Natural killer cell (primary cell): ENCODE measurements around the gene SLC15A3. TPM values are rescaled to one million over a fixed set of nuclear protein-coding genes. Genes with fewer than 3 reads are reported as not detected.
"Not testable (repeated sequence)": the region's sequence is repeated elsewhere in the genome, so short reads cannot be mapped to it uniquely, and the experiment has no call there.

Source experiments
- ATAC-seq, 3 donors: fragments of 150-1000 bp in 2 of 3; fragments of 200-7000 bp in 1 of 3; cut with Tn5 transposase; 1 replicate in 1 of 3; 2 replicates in 2 of 3; pipeline ENCODE4 v1.10.0; 2021; ENCODE audit warnings: mild to moderate bottlenecking in 2 of 3, moderate library complexity in 2 of 3
- DNase-seq, 2 donors: peaks; one replicate each; pipeline versions ENCODE4 v3.0.0 to v3.0.0-alpha.2; 2013 to 2021; ENCODE audit warnings: mixed read lengths in 1 of 2
- H3K27ac ChIP-seq: one replicate; pipeline ENCODE4 v1.5.1; 2013; ENCODE audit warnings: mild to moderate bottlenecking, low read length
- H3K27me3 ChIP-seq: one replicate; pipeline ENCODE4 v1.6.1; 2013; ENCODE audit warnings: low read length; ENCODE audit not compliant: control insufficient read depth, insufficient read depth
- H3K36me3 ChIP-seq: one replicate; pipeline ENCODE4 v1.6.1; 2013; ENCODE audit warnings: low read length; ENCODE audit not compliant: control insufficient read depth, insufficient read depth
- H3K4me1 ChIP-seq: one replicate; pipeline ENCODE4 v1.6.1; 2013; ENCODE audit warnings: low read length; ENCODE audit not compliant: control insufficient read depth, insufficient read depth
- H3K4me3 ChIP-seq: one replicate; pipeline ENCODE4 v1.5.1; 2013; ENCODE audit warnings: low read length
- H3K9me3 ChIP-seq: one replicate; pipeline ENCODE4 v1.6.1; 2013; ENCODE audit warnings: low read length; ENCODE audit not compliant: control insufficient read depth, insufficient read depth
- H3K27ac Mint-ChIP-seq, 2 donors: one replicate each; pipeline ENCODE4 v1.8.0; 2022; ENCODE audit warnings: mild to moderate bottlenecking in 2 of 2, mixed read lengths in 2 of 2, moderate library complexity in 1 of 2
- H3K27me3 Mint-ChIP-seq, 2 donors: one replicate each; pipeline ENCODE4 v1.8.0; 2022; ENCODE audit warnings: low read depth in 2 of 2, mixed read lengths in 2 of 2
- H3K36me3 Mint-ChIP-seq: one replicate; pipeline ENCODE4 v1.8.0; 2022; ENCODE audit warnings: mixed read lengths
- H3K4me1 Mint-ChIP-seq, 2 donors: one replicate each; pipeline ENCODE4 v1.8.0; 2022; ENCODE audit warnings: mixed read lengths in 2 of 2
- H3K4me3 Mint-ChIP-seq: one replicate; pipeline ENCODE4 v1.8.0; 2022; ENCODE audit warnings: mild to moderate bottlenecking, moderate library complexity, mixed read lengths
- H3K9me3 Mint-ChIP-seq, 2 donors: one replicate each; pipeline ENCODE4 v1.8.0; 2022; ENCODE audit warnings: mixed read lengths in 2 of 2
- CTCF ChIP-seq: fragments of 200-600 bp; IDR thresholded peaks from one replicate; pipeline ENCODE4 v1.8.0; 2022; ENCODE audit warnings: antibody characterized with exemption
- WGBS: methylation state at CpG from one replicate; pipeline ENCODE4 v1.1.7; 2013; ENCODE audit warnings: missing lambda C conversion rate; ENCODE audit not compliant: insufficient coverage; 5-methylcytosine and 5-hydroxymethylcytosine counted together
- intact Hi-C: fragments of 100-400 bp; cut with micrococcal nuclease; formaldehyde crosslinking; loops from one replicate; pipeline ENCODE4 v1.14.2; 2022
- total RNA-seq, 4 donors: library from RNA; stranded (reverse); fragments of 120-200 nt in 1 of 4; gene quantifications; one replicate each; pipeline versions ENCODE4 v1.2.3 to v1.2.4, GENCODE V29; 2013 to 2022

SLC15A3 gene
- total RNA-seq, 3 donors from 2014 or later (not counting 1 experiment from before 2014, with no cell fraction given): 11.6 to 26.5 (median 20.1) TPM

- Mint-ChIP-seq H3K36me3 (no peaks in the 10 kb centered on the region), H3K27me3 (peaks cover 0 to 4% of the 10 kb centered on the region in 2 donors), H3K9me3 (no peaks in the 10 kb centered on the region), H3K4me3 (peak overlapping the region; percentile 99), H3K4me1 (peaks cover 49 to 53% of the 10 kb centered on the region in 2 donors), H3K27ac (peak overlapping the region; percentile 92 to 96)
- peak; percentile 27 to 81 for DNase-seq
- Histone ChIP-seq H3K27me3 (no peaks in the 10 kb centered on the region), H3K36me3 (no peaks in the 10 kb centered on the region), H3K4me3 (no peak overlapping the region), H3K27ac (peak overlapping the region; percentile 91), H3K4me1 (peaks cover 60% of the 10 kb centered on the region), H3K9me3 (no peaks in the 10 kb centered on the region)
- ATAC-seq: peak; percentile 25 to 49 (median 44)
- no peak for TF ChIP-seq CTCF
- 54% methylated on average over 12 of the region's 12 CpGs for WGBS
- intact Hi-C loops: no loop called here
Observed at GRCh38 chr11:60912223-60912850, 39.6 kb downstream of the SLC15A3 start.

DNA sequence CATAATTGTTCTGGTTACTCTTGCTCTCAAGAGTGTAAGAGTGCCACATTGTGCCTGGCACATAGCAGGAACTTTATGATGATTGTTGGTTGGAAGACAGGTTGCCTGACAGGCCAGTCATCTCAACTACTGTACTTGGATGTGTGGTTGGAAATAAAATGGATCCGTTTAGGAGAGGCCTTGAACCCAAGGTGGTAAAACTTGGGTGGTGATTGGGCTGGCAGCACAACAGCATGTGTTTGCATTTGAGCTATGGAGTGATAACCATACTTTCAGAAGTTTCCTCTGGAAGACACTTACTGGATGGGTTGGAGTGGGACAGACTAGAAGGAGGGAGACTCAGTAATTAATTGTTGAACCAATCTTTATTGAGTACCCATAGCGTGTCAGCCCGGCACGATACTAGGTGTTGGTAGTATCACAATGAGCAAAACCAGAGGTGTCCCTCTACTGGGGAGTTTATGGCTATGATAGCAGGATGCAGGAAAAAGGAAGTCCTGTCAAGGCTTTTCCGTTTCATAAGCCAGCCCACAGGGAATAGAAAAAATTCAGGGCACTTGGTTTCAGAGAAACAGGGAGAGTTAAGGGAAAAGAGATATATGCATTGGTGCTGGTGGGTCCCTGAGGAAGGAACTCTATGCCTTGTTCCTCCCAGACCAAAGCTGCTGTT, 41.1 kb downstream of the SLC15A3 start:
- Mint-ChIP-seq H3K27ac (peak overlapping the region; percentile 92 to 96), H3K36me3 (no peaks in the 10 kb centered on the region), H3K27me3 (peaks cover 0 to 4% of the 10 kb centered on the region in 2 donors), H3K4me1 (peaks cover 47 to 56% of the 10 kb centered on the region in 2 donors), H3K9me3 (no peaks in the 10 kb centered on the region), H3K4me3 (no peak overlapping the region)
- Histone ChIP-seq H3K27ac (peak overlapping the region; percentile 33), H3K4me1 (peaks cover 58% of the 10 kb centered on the region), H3K4me3 (no peak overlapping the region), H3K36me3 (no peaks in the 10 kb centered on the region), H3K9me3 (no peaks in the 10 kb centered on the region), H3K27me3 (no peaks in the 10 kb centered on the region)
- DNase-seq (no peak), ATAC-seq (no peak)
- intact Hi-C loops: no loop called here
- 73% methylated on average over 5 of the region's 5 CpGs for WGBS
- TF ChIP-seq CTCF: no peak

- peaks cover 58% of the 10 kb centered on the region for H3K4me1 ChIP-seq
- Mint-ChIP-seq H3K4me3 (no peak overlapping the region), H3K4me1 (peaks cover 47 to 56% of the 10 kb centered on the region in 2 donors), H3K27ac (peak overlapping the region; percentile 92 to 96), H3K27me3 (peaks cover 0 to 4% of the 10 kb centered on the region in 2 donors), H3K36me3 (no peaks in the 10 kb centered on the region), H3K9me3 (no peaks in the 10 kb centered on the region)
- ATAC-seq (no peak), DNase-seq (no peak)
- H3K4me3 ChIP-seq: no peak overlapping the region
- H3K27ac ChIP-seq: no peak overlapping the region
- H3K9me3 ChIP-seq: no peaks in the 10 kb centered on the region
- TF ChIP-seq CTCF: no peak
- no peaks in the 10 kb centered on the region for H3K36me3 ChIP-seq
- intact Hi-C loops: no loop called here
- WGBS: 22% methylated on average over 3 of the region's 3 CpGs
- H3K27me3 ChIP-seq: no peaks in the 10 kb centered on the region
Observed at GRCh38 chr11:60910281-60910687, 41.7 kb downstream of the SLC15A3 start.

- H3K4me3 Mint-ChIP-seq, H3K4me3 ChIP-seq, intact Hi-C loops, H3K36me3 ChIP-seq, H3K9me3 Mint-ChIP-seq, DNase-seq, H3K36me3 Mint-ChIP-seq, ATAC-seq, H3K9me3 ChIP-seq, H3K27me3 Mint-ChIP-seq, H3K27me3 ChIP-seq: not testable (repeated sequence)
- peaks cover 46 to 56% of the 10 kb centered on the region in 2 donors for H3K4me1 Mint-ChIP-seq
- peak overlapping the region in 1 of 2 donors; percentile 96 for H3K27ac Mint-ChIP-seq
- Histone ChIP-seq H3K4me1 (peaks cover 57% of the 10 kb centered on the region), H3K27ac (peak overlapping the region; percentile 16)
- WGBS: 96% methylated on average over 3 of the region's 3 CpGs
Observed at GRCh38 chr11:60909680-60910280, 42.2 kb downstream of the SLC15A3 start.
